GM18502 (cell line): ENCODE results near the gene ZNF48.
A peak's percentile ranks its signal among the peaks of the same experiment; 100 is the strongest.

Experiments
- ATAC-seq: cut with Tn5 transposase; IDR thresholded peaks from one replicate; pipeline ENCODE4 v1.9.1; 2021; ENCODE audit warnings: mild to moderate bottlenecking; ENCODE audit not compliant: unreplicated experiment, poor library complexity

Gene ZNF48

GRCh38 chr16:30358577-30358936 is 36.7 kb upstream of the ZNF48 start:
- ATAC-seq: no peak

- ATAC-seq: no peak
Measured at GRCh38 chr16:30358990-30359870, 36.0 kb upstream of the ZNF48 start.

- no peak for ATAC-seq
Measured at GRCh38 chr16:30359871-30360170, 35.4 kb upstream of the ZNF48 start.

GRCh38 chr16:30361180-30361579 is 34.0 kb upstream of the ZNF48 start:
- no peak for ATAC-seq

GRCh38 chr16:30365200-30365599 is 30.0 kb upstream of the ZNF48 start:
- no peak for ATAC-seq

GRCh38 chr16:30366511-30366910 is 28.7 kb upstream of the ZNF48 start:
- no peak for ATAC-seq

GRCh38 chr16:30367349-30368009 is 27.7 kb upstream of the ZNF48 start:
- ATAC-seq: no peak

GRCh38 chr16:30368122-30368791 is 27.0 kb upstream of the ZNF48 start:
- no peak for ATAC-seq

GRCh38 chr16:30368792-30369090 is 26.5 kb upstream of the ZNF48 start:
- ATAC-seq: no peak

GRCh38 chr16:30369091-30369937 is 25.9 kb upstream of the ZNF48 start:
- ATAC-seq: no peak

GRCh38 chr16:30369938-30370455 is 25.2 kb upstream of the ZNF48 start:
- peak; percentile 8 for ATAC-seq

GRCh38 chr16:30370456-30371247 is 24.6 kb upstream of the ZNF48 start, which contains the start of gene TBC1D10B:
TSS of gene TBC1D10B (minus strand) at chr16:30370494. CDS start at chr16:30370183, 311 bp downstream.
- ATAC-seq: peak; percentile 77

GRCh38 chr16:30371248-30371816 is 23.9 kb upstream of the ZNF48 start:
- ATAC-seq: no peak

GRCh38 chr16:30372038-30372712 is 23.0 kb upstream of the ZNF48 start:
- ATAC-seq: no peak

GRCh38 chr16:30372725-30373124 is 22.5 kb upstream of the ZNF48 start:
- no peak for ATAC-seq

GRCh38 chr16:30374538-30374937 is 20.7 kb upstream of the ZNF48 start, which contains the start of gene MYL11:
TSS of gene MYL11 (plus strand) at chr16:30374802. CDS start at chr16:30374858, 56 bp downstream.
- ATAC-seq: no peak

- ATAC-seq: no peak
Measured at GRCh38 chr16:30375864-30376263, 19.4 kb upstream of the ZNF48 start.

GRCh38 chr16:30376461-30376902 is 18.7 kb upstream of the ZNF48 start:
- ATAC-seq: no peak
